Mesenchymal stem cell (in vitro differentiated cells and primary cell): Measurements from ENCODE around the gene GCK.

Experiments used
- DNase-seq: peaks from one replicate; pipeline ENCODE4 v3.0.0-alpha.2; 2013
- H2AFZ ChIP-seq: one replicate; pipeline ENCODE4 v1.6.1; 2013; ENCODE audit warnings: low read depth, mild to moderate bottlenecking, control low read depth, inconsistent platforms, low read length, moderate library complexity
- H2AK5ac ChIP-seq: 2 replicates; pipeline ENCODE4 v1.6.1; 2013; ENCODE audit warnings: low read length, moderate library complexity, mild to moderate bottlenecking, inconsistent platforms; ENCODE audit not compliant: severe bottlenecking
- H2BK120ac ChIP-seq: one replicate; pipeline ENCODE4 v1.6.1; 2013; ENCODE audit warnings: low read depth, mild to moderate bottlenecking, inconsistent platforms, low read length, moderate library complexity
- H2BK12ac ChIP-seq, 2 experiments: one replicate each; pipeline ENCODE4 v1.6.1; 2013; ENCODE audit warnings: inconsistent platforms in 2 of 2, low read length in 2 of 2, mild to moderate bottlenecking in 2 of 2, moderate library complexity in 2 of 2, control low read depth in 1 of 2
- H2BK15ac ChIP-seq: one replicate; pipeline ENCODE4 v1.6.1; 2013; ENCODE audit warnings: mild to moderate bottlenecking, low read depth, inconsistent platforms; ENCODE audit not compliant: poor library complexity, severe bottlenecking
- H2BK5ac ChIP-seq: 2 replicates; pipeline ENCODE4 v1.6.1; 2013; ENCODE audit warnings: low read depth, mild to moderate bottlenecking, low read length, control low read depth, inconsistent platforms; ENCODE audit not compliant: poor library complexity, severe bottlenecking
- H3K14ac ChIP-seq, 2 experiments: one replicate each; pipeline ENCODE4 v1.6.1; 2013; ENCODE audit warnings: inconsistent platforms in 2 of 2, low read length in 2 of 2, control low read depth in 1 of 2, mild to moderate bottlenecking in 1 of 2, moderate library complexity in 1 of 2
- H3K18ac ChIP-seq, 2 experiments: one replicate each; pipeline ENCODE4 v1.6.1; 2013; ENCODE audit warnings: inconsistent platforms in 2 of 2, low read length in 2 of 2, control low read depth in 1 of 2, low read depth in 1 of 2, mild to moderate bottlenecking in 1 of 2
- H3K23ac ChIP-seq, 2 experiments: one replicate each; pipeline ENCODE4 v1.6.1; 2013; ENCODE audit warnings: inconsistent platforms in 2 of 2, low read length in 2 of 2, mild to moderate bottlenecking in 2 of 2, moderate library complexity in 2 of 2, control low read depth in 1 of 2
- H3K27ac ChIP-seq: 2 replicates; pipeline ENCODE4 v1.5.1; 2013; ENCODE audit warnings: mild to moderate bottlenecking, moderate library complexity, low read length, control low read depth, inconsistent platforms; ENCODE audit not compliant: poor library complexity, severe bottlenecking
- H3K27me3 ChIP-seq, 2 experiments: 2 replicates each; pipeline versions ENCODE4 v1.6.1 to v1.7.0; 2013; ENCODE audit warnings: low read length in 2 of 2, mild to moderate bottlenecking in 2 of 2, moderate library complexity in 2 of 2, control low read depth in 1 of 2, inconsistent platforms in 1 of 2; ENCODE audit not compliant: control insufficient read depth in 1 of 2, insufficient read depth in 1 of 2
- H3K36me3 ChIP-seq, 2 experiments: 2 replicates each; pipeline versions ENCODE4 v1.6.1 to v1.7.0; 2013; ENCODE audit warnings: low read length in 2 of 2, control low read depth in 1 of 2, inconsistent platforms in 1 of 2, low read depth in 1 of 2, mild to moderate bottlenecking in 1 of 2; ENCODE audit not compliant: insufficient read depth in 2 of 2, control insufficient read depth in 1 of 2
- H3K4ac ChIP-seq, 2 experiments: one replicate each; pipeline ENCODE4 v1.6.1; 2013; ENCODE audit warnings: inconsistent platforms in 2 of 2, low read length in 2 of 2, mild to moderate bottlenecking in 2 of 2, moderate library complexity in 2 of 2, control low read depth in 1 of 2, low read depth in 1 of 2
- H3K4me1 ChIP-seq: 2 replicates; pipeline ENCODE4 v1.6.1; 2013; ENCODE audit warnings: low read depth, low read length, control low read depth; ENCODE audit not compliant: control insufficient read depth, insufficient read depth
- H3K4me2 ChIP-seq: 2 replicates; pipeline ENCODE4 v1.6.1; 2013; ENCODE audit warnings: low read length, mild to moderate bottlenecking, inconsistent platforms; ENCODE audit not compliant: poor library complexity, severe bottlenecking
- H3K4me3 ChIP-seq, 2 experiments: 2 replicates each; pipeline versions ENCODE4 v1.5.1 to v1.7.0; 2013; ENCODE audit warnings: low read length in 2 of 2, mild to moderate bottlenecking in 2 of 2, control low read depth in 1 of 2, low read depth in 1 of 2; ENCODE audit not compliant: insufficient read depth in 1 of 2
- H3K79me1 ChIP-seq: replicated peaks from 2 replicates; pipeline ENCODE4 v1.6.1; 2013; ENCODE audit warnings: mild to moderate bottlenecking, control low read depth, low read length, inconsistent platforms; ENCODE audit not compliant: poor library complexity, severe bottlenecking
- H3K9ac ChIP-seq: 2 replicates; pipeline ENCODE4 v1.7.0; 2013; ENCODE audit warnings: mild to moderate bottlenecking, low read length, moderate library complexity
- H3K9me3 ChIP-seq: 2 replicates; pipeline ENCODE4 v1.7.0; 2013; ENCODE audit warnings: mild to moderate bottlenecking, low read length; ENCODE audit not compliant: control insufficient read depth
- H4K8ac ChIP-seq: one replicate; pipeline ENCODE4 v1.6.1; 2013; ENCODE audit warnings: inconsistent platforms, mild to moderate bottlenecking, low read length, moderate library complexity
- H4K91ac ChIP-seq: one replicate; pipeline ENCODE4 v1.6.1; 2013; ENCODE audit warnings: mild to moderate bottlenecking, low read length, inconsistent platforms
- WGBS: methylation state at CpG from one replicate; pipeline ENCODE4 v1.1.7; 2013; ENCODE audit warnings: mixed read lengths; 5-methylcytosine and 5-hydroxymethylcytosine counted together

The GCK gene

GRCh38 chr7:44120395-44120794 lies 68.8 kb downstream of the GCK start:
- H2BK12ac ChIP-seq: no peak overlapping the region
- H3K4me2 ChIP-seq: no peak overlapping the region
- no peak overlapping the region for H3K4me3 ChIP-seq
- H3K4ac ChIP-seq: no peak overlapping the region
- H2BK120ac ChIP-seq: no peak overlapping the region
- no peak overlapping the region for H2AFZ ChIP-seq
- H3K9me3 ChIP-seq: no peaks in the 10 kb centered on the region
- H3K27ac ChIP-seq: no peak overlapping the region
- WGBS: 90% methylated on average over 4 of the region's 6 CpGs
- no peak overlapping the region for H2BK5ac ChIP-seq
- H3K18ac ChIP-seq: no peak overlapping the region
- peaks cover 20% of the 10 kb centered on the region for H3K4me1 ChIP-seq
- no peak overlapping the region for H3K23ac ChIP-seq
- no peak for DNase-seq
- H2AK5ac ChIP-seq: no peak overlapping the region
- H4K8ac ChIP-seq: no peak overlapping the region
- no peak overlapping the region for H3K14ac ChIP-seq
- H3K36me3 ChIP-seq: peaks cover 56 to 61% of the 10 kb centered on the region in 2 experiments
- no peak overlapping the region for H2BK15ac ChIP-seq
- H3K27me3 ChIP-seq: no peaks in the 10 kb centered on the region
- no peak overlapping the region for H3K9ac ChIP-seq
- peaks cover 47% of the 10 kb centered on the region for H3K79me1 ChIP-seq
- H4K91ac ChIP-seq: no peak overlapping the region

DNA sequence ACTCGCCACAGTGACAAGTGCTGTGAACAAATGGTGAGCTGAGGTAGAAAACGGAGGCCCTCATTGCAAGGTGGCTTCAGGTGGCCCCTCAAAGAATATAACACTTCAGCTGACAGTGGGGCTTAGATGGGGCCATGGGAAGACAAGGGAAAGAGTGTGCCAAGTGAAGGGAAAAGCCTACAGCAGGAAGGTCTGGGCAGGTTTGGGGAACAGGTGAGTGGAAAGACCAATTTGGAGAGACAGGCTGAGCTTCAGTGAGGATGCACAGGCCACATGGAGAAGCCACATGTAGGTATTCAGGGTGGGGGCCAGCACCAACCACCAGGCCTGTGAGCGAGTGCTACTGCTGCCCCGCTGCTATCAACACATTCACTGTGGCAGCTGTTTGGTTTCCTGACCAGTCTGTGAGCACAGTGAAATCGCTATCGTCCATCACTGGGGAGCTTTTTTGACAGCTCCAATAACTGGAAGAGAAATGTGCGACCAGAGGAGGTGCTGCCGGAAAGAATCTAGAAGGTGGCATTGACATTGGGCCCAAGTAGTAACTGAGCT lies 69.3 kb downstream of the GCK start:
- Histone ChIP-seq H3K14ac (no peak overlapping the region), H2BK15ac (no peak overlapping the region), H3K4me3 (no peak overlapping the region), H3K4me2 (no peak overlapping the region), H3K9ac (no peak overlapping the region), H3K79me1 (peaks cover 50% of the 10 kb centered on the region), H3K23ac (no peak overlapping the region), H3K4ac (no peak overlapping the region), H4K8ac (no peak overlapping the region), H3K36me3 (peaks cover 61 to 66% of the 10 kb centered on the region in 2 experiments), H3K18ac (no peak overlapping the region), H2BK120ac (no peak overlapping the region), H2AK5ac (no peak overlapping the region), H3K9me3 (no peaks in the 10 kb centered on the region), H3K4me1 (peaks cover 20% of the 10 kb centered on the region), H2AFZ (no peak overlapping the region), H2BK12ac (no peak overlapping the region), H2BK5ac (no peak overlapping the region), H3K27ac (no peak overlapping the region), H4K91ac (no peak overlapping the region), H3K27me3 (no peaks in the 10 kb centered on the region)
- WGBS: 97% methylated on average over 8 of the region's 8 CpGs
- no peak for DNase-seq

- Histone ChIP-seq H4K8ac (no peak overlapping the region), H3K18ac (no peak overlapping the region), H3K79me1 (peaks cover 49% of the 10 kb centered on the region), H3K9ac (peak overlapping the region; percentile 18), H3K4me1 (peaks cover 17% of the 10 kb centered on the region), H3K27me3 (no peaks in the 10 kb centered on the region), H3K9me3 (no peaks in the 10 kb centered on the region), H2AK5ac (no peak overlapping the region), H3K36me3 (peaks cover 81 to 84% of the 10 kb centered on the region in 2 experiments), H3K14ac (no peak overlapping the region), H3K4me3 (no peak overlapping the region), H3K27ac (no peak overlapping the region), H2BK5ac (no peak overlapping the region), H2BK15ac (no peak overlapping the region), H2AFZ (no peak overlapping the region), H4K91ac (no peak overlapping the region), H2BK120ac (no peak overlapping the region), H3K23ac (no peak overlapping the region), H3K4me2 (no peak overlapping the region), H3K4ac (no peak overlapping the region), H2BK12ac (no peak overlapping the region)
- DNase-seq: no peak
- WGBS: 96% methylated on average over 13 of the region's 13 CpGs
These were observed 71.3 kb downstream of the GCK start for GRCh38 chr7:44117801-44118429.

DNA sequence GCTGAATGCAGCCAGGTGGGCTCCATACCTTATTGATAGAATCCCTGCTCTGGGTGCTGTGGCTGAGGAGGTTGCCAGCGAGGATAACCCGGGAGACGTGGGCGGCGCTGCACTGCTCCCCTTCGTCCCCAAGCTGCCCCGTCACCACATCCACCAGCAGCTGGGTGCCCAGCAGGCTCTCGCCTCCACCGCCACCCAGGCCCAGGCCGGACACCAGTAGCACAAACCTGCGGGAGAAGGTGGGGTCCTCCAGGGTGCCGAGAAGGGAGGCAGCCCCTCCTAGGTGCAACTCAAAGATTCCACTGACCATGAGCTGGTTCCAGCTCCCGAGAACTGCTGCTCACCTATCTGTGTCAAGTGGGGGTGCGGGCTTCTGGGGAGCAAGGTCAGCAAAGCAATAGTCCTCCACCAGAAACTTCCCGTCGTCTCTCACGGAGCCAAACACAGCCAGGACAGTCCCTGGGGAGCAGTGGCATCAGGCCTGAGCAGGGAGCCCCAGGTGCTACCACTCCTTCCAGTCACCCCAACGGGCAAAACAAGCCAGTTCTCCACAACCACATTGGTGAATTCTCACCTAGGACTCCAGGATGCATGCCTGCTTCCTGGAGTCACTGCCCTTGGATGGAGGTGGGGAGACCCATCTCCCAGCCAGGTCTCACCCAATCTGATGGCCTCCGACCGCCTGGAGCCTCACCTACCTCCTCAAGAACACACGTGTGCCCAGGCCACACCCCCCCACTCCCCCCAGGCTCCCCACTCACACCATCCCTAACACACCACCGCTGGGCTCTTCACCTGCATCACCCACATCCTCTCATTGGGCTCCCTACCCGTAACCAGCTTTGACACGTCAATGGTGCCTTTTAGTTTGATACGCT lies 72.2 kb downstream of the GCK start:
- no peak overlapping the region for H4K91ac ChIP-seq
- no peak overlapping the region for H2BK15ac ChIP-seq
- no peak overlapping the region for H3K18ac ChIP-seq
- H3K27me3 ChIP-seq: no peaks in the 10 kb centered on the region
- H3K4me2 ChIP-seq: no peak overlapping the region
- peaks cover 47% of the 10 kb centered on the region for H3K79me1 ChIP-seq
- 95% methylated on average over 25 of the region's 25 CpGs for WGBS
- no peak overlapping the region for H3K4ac ChIP-seq
- no peak overlapping the region for H2BK120ac ChIP-seq
- H3K4me3 ChIP-seq: no peak overlapping the region
- DNase-seq: no peak
- no peak overlapping the region for H2AFZ ChIP-seq
- H3K9me3 ChIP-seq: no peaks in the 10 kb centered on the region
- H2BK12ac ChIP-seq: no peak overlapping the region
- no peak overlapping the region for H3K23ac ChIP-seq
- peaks cover 90 to 91% of the 10 kb centered on the region in 2 experiments for H3K36me3 ChIP-seq
- no peak overlapping the region for H4K8ac ChIP-seq
- peaks cover 18% of the 10 kb centered on the region for H3K4me1 ChIP-seq
- no peak overlapping the region for H3K9ac ChIP-seq
- no peak overlapping the region for H2AK5ac ChIP-seq
- H2BK5ac ChIP-seq: no peak overlapping the region
- H3K14ac ChIP-seq: no peak overlapping the region
- H3K27ac ChIP-seq: no peak overlapping the region
